DMS 273 (cell line): ENCODE data around the gene CTR9.

Experiments
- DNase-seq: peaks from one replicate; lab custom pipeline; 2025; ENCODE audit not compliant: unreplicated experiment; lab: John Stamatoyannopoulos, UW

Gene CTR9

DNA sequence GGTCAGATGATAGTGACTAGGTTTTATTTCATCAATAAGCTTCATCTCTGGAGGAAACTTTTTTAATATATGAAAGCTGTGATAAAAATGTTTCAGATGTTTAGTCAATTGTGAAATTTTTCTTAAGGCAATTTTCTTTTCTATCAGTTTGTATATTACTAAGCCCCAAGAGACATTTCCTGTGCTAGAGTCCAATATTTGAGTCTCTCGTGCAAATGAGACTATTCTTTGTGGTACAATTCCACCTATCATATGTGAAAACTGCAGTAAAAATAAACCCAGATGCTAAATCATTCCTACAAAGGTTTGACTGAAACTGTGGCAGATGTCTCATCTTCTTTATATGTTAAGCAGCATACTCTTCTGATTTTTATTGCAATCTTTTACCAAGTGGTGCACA lies 28.0 kb downstream of the CTR9 start:
- DNase-seq = no peak

DNA sequence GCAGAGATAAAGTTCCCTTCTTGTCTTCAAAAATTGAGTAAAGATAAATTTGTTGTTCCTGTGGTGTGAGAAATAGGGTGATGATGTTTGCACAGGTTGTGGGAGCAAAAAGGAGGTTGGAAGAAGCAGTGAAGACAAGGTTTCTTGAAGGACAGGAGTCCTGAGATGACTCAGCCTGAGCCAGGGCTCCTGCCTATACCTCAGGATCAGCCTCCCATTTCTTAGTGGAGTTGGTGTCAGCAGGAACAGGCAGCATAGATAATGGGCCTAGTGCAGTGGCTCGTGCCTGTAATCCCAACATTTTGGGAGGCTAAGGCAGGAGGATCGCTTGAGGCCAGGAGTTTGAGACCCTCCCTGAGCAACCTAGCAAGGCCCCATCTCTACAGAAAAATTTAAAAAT lies 29.0 kb downstream of the CTR9 start:
- DNase-seq = no peak

DNA sequence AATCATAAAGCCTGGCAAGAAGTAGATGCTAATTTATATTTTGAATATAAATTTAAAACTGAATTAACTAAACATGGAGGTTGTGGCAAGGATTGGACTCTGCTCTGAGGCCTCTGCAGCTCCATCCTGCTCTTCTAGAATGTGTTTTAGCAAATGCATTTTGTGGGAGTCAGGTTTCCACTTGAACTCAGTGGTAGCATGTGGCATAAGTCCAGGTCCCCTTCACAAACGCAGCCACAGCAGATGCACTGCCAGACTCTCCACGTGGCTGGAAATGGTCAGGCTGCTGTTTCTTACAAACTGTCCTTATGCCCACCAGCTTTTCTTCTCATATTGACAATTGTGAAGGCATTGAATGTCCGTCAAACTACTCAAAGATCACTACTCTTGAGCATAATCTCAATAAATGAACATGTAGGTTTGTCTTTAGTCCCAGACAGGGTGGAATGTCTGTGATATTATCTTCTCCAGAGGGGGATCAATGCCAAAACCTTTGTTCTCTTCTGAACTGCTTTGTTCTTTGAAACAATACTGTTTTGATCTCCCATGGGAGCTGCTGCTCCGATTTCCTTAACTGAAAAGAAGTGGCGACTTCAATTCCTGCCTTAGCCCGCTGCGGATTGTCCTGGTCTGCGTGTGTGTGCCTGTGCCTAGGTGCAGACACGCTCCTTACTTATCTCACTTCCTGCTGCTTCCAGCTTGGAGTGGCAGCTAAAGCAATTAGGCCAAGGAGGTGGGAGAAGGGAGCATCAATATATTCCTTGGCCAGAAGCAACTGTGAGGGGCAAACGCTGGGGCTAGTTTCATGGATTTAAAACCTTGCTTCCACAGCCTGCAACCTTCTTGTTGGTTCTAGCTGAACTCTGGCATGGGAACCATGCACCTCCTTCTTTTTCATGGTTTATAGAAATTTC lies 33.4 kb downstream of the CTR9 start:
- peak; percentile 80 for DNase-seq

DNA sequence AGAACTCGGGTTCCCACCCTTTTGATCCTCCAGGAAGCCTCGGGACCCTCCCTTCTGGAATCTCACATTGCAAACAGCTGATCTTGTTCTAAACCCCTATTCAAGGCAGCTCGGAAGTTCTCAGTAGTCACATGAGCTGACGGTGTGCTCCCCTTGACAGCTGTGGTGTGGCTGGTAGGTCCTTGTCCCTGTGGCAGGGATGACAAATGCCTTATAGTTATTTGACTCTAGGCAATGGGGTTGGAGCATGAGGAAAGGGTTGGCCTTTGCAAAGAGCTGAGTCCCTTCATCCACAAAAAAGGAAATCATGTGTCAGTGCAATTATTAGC lies 34.1 kb downstream of the CTR9 start:
- no peak for DNase-seq

DNA sequence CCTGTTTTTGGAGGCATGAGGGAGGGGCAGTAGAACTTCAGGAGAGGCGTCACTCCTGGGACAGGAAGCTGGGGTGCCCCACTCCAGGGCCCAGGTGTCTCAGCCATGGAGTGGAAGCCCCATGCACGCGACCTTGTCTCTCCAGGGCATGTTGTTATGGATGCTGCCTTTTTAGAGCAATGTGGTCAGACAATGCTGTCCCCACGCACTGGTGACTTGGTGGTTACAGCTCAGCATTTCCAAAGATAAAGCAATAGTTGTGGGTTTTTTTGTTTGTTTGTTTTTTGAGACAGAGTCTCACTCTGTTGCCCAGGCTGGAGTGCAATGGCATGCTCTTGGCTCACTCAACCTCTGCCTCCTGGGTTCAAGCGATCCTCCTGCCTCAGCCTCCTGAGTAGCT lies 35.4 kb downstream of the CTR9 start:
- no peak for DNase-seq

DNA sequence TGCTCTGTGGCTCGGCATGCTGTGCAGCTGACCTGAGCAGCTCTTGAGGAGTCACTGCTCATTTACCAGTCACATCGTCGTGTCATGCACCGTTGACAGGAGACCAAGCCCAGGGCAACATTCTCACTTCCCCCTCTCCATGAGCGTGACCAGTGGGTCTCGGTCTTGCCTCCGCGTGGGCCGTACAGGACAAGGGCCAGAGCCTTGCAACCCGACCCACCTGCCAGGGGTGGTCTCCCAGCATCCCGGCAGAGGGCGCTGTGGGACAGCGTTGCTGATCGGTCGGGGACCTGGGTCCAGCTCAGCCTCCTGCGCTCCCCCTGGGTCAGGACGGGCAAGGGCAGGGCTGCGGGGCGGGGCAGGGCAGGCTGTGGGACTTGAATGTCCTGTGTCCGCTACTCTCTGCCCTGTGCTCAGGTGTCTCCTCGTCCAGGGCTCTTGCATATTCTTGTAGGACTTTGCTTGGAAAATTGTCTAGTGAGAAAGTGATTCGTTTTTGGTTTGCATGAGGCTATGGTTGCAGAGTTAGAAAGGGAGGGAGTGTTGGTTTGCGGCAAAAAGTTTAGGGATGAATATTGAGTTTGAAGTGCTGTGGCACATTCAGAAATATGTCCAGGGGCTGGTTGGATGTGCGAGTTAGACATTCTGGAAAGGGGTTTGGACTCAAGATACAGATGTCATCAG lies 41.5 kb downstream of the CTR9 start:
- DNase-seq = peak; percentile 87

DNA sequence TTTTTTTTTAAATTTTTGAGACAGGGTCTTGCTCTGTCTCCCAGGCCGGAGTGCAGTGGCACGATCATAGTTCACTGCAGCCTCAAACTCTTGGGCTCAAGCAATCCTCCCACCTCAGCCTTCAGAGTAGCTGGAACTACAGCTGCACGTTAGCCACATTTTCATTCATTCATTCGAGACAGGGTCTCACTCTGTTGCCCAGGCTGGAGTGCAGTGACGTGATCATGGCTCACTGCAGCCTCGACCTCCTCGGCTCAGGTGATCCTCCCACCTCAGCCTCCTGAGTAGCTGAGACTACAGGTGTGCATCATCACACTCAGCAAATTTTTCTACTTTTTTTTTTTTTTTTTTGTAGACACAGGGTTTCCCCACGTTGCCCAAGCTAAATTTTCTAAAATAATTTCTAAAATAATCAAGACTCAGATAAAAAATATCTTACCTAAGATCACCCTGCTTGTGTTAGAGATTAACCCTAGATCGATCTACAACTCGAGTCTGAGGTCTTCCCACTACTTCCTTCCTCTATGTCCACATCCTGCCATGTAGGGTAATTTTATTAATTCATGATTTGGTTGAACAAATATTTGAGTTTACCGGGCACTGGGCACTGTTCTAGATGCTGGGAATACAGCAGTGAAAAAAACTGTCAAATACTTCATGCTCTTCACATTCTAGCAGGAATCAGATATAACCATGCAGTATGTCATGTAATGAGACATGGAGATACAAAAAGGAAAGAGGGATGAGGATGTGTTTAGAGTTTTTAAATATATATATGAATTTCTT lies 42.6 kb downstream of the CTR9 start:
- no peak for DNase-seq

DNA sequence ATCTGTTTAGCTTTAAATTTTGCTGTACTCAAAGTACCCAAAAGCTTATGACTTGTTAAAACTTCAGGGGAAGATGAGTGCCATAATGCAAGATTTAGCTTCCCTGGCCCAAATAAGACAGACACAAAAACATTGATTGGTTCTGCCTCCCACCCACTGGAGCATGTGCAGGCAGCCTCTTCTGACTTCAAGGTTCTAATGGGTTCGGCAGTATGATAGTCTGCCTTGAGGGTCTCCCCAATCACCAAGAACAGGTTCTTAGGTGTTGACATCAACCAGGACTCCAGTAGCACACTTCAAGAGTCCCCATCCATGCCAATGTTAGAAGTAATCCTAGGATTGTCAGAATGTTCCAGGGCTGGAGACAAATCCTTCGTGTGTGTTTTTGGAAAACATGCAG lies 45.1 kb downstream of the CTR9 start:
- peak; percentile 11 for DNase-seq

DNA sequence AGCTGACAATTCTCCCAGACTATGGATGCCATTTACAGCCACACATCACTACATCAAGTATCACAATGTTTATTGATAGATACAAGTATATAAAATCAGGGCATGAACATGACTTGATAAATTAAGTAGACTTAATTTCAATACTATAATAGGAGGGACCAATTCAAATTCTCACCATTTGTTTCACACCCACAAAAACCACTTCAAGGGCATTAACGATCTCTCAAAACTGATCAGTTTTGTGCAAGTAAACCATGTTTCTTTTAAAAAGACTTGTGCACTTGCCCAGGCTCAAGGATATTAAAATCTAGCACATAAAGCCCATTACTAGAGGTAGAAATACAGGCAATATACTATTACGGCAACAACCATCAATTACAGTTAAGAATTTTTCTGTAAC lies 46.0 kb downstream of the CTR9 start:
- DNase-seq = no peak

DNA sequence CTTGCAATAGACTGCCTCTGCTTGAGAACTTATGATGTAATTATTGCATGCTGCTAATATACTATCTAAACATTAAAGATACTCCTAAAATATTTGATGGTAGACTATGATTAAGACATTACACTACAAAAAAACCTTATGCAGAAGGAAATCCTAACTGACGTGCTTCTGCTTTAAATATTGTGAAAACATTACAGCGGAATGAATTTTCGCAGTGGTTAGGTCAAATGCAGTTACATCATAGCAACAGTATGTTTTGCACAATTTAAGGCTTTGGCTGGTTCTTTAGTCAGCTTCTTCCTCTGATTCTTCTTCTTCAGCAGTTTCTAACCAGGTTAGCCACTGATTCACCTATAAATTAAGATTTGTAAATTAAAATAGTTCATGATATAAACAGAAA lies 46.5 kb downstream of the CTR9 start:
- no peak for DNase-seq

DNA sequence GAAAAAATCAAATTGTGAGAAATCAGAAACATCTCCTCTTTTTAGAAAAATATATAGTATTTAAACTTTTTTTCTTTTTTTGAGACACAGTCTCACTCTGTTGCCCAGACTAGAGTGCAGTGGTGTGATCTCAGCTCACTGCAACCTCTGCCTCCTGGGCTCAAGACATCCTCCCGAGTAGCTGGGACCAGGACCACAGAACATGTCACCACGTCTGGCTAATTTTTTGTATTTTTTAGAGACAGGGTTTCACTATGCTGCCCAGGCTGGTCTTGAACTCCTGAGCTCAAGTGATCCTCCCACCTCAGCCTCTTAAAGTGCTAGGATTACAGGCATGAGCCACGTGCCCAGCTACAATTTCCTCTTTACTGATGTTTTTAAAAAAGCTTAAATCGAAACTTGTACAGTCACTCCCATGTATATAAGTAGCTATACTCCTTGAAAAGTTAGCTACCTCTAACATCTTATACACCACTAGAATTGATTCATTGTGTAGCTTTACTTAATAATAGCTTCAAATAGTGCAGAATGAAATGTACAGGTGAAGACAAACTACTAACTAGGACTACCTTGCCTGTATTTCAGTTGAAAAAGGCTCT lies 47.4 kb downstream of the CTR9 start:
- DNase-seq = no peak

DNA sequence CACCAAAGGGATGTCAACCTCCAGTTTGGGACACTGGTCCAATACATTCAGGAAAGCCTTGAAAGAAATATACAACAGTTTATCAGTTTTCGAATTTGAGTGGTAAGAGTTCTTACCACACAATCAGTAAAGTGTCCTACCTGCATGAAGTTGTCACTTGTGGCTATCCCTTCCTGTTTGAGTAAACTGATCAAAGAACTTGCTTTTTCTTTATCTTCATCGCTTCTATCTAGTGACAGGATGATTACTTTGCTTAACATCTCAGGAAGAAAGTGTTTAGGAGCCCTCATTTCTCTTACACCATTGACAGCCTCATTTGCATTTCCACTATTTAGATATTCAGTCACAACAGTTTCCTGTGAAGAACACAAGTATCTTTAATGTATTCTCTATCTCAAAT lies 49.2 kb downstream of the CTR9 start:
- no peak for DNase-seq

DNA sequence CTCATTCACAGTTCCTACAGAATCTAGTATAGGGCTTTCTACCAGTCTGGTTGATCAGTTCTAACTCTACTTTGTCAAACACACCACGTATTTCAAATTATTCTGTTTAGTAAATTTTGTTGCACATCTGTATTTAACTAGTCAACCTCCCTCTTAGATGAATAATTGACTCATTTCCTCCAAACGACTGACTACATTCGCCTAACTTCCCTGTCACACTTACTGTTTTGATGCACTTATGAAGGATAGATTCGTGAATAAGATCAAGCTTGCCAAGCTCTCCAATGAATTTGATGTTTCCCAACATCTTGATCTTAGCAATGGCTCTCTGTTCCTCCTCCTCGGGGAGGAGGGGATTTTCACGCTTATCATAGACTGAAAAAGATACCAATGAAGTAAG lies 52.6 kb downstream of the CTR9 start:
- DNase-seq = no peak

DNA sequence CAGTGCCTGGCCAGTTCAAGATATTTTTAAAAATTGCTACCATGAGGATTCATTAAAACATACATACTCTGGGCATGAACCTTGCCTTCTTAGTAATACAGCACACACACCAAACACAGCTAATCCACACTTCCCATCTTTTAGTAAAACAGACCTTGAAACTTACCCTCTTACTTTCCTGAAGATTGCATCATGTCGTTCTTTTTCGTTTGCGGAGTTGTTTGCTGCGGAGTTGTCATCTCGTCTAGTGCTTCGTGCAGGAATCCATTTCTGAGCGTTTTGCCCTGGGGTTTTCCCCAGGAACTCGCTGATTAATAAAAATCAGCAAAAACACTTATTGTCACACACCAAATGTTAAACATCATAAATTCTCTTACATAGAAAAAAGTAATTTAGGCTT lies 54.7 kb downstream of the CTR9 start:
- no peak for DNase-seq

DNA sequence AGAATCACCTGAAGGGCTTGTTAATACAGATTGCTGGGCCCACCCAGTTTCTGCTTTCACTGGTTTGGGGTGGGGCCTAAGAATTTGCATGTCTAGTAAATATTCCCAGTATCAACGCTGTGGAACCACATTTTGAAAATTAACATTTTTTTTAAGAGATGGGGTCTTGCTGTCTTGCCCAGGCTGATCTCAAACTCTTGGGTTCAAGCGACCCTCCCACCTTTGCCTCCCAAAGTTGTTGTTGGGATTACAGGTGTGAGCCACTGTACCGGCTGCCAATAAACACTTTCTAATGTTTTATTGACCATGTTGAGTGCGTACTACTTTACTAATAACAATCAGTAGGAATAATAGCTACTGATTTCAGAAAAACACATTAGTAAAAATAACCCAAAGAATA lies 55.2 kb downstream of the CTR9 start:
- no peak for DNase-seq

DNA sequence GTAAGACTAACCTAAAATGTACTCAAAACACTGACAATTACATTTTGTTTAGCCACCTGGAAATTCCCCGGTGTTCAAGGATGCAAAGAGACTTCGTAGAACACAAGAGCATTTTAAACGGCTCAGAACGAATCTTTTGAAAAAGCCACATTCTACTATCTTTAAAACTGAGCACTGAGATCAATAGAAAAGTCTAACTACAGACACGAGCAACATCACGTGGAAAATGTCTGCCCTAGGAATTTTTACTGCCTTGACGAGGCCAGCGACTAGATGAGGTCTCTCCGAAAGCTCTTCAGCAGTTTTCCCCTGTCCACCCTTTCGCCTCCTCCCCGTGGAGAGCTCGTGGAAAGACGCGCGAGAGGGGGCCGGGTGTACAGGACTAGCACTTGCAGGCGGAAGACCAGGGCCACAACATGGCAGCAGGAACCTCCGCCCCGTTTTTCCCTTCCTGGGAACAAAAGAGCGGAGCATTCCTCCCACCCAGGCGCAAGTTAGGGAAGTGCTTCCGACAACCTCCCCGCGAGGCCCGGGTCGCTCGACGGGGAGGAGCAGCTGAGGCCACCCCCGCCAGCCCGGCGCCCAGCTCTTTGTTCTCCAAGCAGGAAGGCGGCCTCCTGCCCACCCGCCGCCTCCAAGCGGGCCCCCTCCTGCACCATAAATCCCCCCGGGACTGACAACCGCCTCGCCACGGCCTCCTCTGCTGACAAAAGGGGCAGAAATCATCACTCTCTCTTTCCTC lies 56.6 kb downstream of the CTR9 start:
- peak; percentile 51 for DNase-seq

DNA sequence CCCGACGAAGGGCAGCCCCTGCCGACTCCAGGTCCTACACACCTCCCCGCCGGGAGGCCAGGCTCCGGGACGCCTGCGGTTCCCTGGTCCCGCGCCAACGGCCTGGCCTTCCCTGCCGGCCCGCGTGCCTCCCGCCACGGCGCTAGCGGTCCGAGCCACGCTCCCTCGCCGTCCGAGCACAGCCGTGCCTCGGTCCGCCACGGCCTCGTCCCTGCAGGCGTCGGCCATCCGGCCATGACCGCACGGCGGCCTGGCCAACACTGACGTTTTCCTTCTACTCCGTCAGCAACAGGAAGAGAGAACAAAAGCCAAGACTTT lies 57.1 kb downstream of the CTR9 start:
- DNase-seq = no peak

DNA sequence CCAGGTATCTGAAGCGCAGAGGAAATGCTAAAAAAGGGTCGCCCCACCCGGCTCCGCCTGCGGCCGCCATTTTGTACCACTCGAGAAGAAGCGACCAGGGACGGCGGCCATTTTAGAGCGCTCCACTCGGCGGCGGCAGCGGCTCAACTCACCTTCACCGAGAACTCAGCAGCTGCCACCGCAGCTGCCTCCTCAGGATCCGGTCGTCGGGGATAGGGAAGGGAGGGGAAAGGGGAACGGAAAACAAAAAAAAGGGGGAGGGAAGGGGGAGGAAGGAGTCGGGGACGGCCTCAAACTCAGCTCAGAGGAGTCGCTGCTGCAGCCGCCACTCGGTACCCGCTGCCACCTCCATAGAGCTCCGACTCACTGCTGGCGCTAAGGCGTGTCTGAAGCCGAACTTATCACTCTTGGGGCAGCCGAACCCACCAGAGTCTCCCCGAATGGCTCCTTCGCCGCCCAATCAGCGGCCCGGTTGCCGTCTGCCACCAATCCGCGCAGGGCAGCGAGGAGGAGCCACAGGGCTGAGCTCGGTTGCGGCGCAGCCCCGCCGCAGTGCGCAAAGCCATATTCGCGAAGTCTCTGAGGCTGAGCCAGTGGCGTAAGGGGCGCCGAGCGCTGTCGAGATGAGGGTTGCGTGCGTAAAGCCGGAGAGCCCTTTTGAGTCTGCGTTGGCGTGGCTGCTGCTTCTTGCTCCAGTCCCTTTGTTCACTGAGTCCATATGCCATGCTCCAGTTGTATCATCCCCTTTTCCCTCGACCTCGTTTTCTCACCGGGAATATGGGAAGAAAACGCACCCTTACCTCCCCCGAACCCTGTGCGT lies 57.7 kb downstream of the CTR9 start, which contains the start of gene EIF4G2:
Gene EIF4G2, minus strand, starts transcription at position 374 of the 820 bp plus-strand sequence.
- DNase-seq = peak; percentile 97

DNA sequence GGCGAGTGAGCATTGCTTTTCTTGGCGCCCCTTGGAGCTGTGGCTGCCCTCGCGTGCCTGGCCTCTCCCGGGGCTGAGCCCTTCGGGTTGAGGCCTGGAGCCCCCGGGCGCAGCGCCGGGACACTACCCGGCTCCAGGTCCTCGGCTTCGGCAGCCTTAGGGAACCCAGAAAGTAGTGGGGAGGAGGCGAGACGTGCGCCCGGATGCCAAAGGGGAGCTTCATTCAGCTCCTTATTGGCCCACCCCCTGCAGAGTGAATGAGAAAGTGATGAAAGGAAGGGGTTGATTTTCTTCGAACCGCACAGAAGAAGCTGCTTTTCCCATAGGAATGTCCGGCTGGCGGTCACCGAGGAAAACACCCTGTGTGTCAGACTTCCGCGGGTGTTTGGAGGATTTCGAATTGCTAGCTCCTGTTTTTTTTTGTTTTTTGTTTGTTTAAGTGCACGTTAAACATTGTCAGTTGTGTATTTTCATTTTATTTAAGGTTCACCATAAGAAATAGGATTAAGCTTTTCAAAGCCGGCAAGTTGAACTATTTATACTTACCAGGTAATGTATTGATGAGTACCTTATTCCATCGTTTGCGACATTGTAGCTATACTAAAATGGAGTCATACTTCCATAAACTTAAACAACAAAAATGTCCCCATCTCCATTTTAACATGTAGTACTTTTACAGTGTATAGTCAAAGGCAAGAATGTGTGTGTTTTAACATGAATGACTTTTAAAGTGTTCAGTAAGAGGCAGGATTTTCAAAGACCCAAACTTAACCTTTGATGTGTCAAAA lies 58.5 kb downstream of the CTR9 start:
- DNase-seq = peak; percentile 70
